C4-2B (cell line): ENCODE measurements around the gene ADGRF1.

Source experiments
- H3K27ac ChIP-seq: fragments of 450-650 bp; 2 replicates; pipeline ENCODE4 v1.5.1; 2017
- ZFX ChIP-seq: fragments of 450-650 bp; IDR thresholded peaks from 2 replicates; pipeline ENCODE4 v1.6.1; 2017
- TF ChIP-seq, protein P1 (sequence below): fragments of 450-650 bp; conservative IDR thresholded peaks from 2 replicates; pipeline ENCODE4 v1.5.1; 2017; ENCODE audit warnings: mild to moderate bottlenecking

Gene ADGRF1

DNA sequence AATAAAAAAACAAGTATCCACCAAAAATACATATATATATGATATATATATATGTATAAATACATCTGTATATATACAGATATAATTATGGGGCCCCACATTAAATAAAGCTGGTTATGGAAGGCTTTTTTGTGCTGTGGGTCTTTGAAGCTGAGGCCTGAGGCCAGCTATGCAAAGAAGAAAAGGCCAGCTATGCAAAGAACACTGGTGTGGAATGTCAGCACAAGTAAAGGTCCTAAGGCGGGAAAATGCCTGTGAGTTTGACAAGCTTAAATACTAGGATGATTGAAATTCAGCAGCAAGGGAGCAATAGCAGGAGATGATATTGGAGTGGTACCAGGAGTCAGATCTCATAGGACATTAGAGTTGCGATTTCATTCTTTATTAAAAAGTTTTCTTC lies 25.2 kb downstream of the ADGRF1 start:
- H3K27ac ChIP-seq, result no peak overlapping the region
- TF ChIP-seq, protein P1, sequence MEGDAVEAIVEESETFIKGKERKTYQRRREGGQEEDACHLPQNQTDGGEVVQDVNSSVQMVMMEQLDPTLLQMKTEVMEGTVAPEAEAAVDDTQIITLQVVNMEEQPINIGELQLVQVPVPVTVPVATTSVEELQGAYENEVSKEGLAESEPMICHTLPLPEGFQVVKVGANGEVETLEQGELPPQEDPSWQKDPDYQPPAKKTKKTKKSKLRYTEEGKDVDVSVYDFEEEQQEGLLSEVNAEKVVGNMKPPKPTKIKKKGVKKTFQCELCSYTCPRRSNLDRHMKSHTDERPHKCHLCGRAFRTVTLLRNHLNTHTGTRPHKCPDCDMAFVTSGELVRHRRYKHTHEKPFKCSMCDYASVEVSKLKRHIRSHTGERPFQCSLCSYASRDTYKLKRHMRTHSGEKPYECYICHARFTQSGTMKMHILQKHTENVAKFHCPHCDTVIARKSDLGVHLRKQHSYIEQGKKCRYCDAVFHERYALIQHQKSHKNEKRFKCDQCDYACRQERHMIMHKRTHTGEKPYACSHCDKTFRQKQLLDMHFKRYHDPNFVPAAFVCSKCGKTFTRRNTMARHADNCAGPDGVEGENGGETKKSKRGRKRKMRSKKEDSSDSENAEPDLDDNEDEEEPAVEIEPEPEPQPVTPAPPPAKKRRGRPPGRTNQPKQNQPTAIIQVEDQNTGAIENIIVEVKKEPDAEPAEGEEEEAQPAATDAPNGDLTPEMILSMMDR, result no peak
- no peak for TF ChIP-seq ZFX

DNA sequence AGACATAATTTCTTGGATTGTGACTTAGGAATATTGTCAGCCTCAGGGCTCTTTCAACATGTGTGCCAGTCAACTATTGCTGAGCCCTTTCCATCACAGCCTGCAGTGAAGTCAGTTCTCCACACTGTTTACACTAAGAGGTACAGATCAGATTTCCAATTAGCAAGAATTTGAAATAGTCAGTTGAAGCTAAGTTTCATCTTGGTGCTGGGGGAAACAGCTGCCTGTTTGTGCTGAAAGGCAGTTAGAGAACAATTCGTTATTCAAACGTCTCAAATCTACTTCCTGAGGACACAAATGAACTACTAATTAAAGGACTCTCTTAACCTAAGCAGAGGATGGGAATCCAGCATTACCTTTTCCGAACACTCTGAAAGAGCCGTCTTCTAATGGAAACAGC lies 25.9 kb downstream of the ADGRF1 start:
- H3K27ac ChIP-seq, result no peak overlapping the region
- TF ChIP-seq, protein P1, result no peak
- TF ChIP-seq ZFX, result no peak

DNA sequence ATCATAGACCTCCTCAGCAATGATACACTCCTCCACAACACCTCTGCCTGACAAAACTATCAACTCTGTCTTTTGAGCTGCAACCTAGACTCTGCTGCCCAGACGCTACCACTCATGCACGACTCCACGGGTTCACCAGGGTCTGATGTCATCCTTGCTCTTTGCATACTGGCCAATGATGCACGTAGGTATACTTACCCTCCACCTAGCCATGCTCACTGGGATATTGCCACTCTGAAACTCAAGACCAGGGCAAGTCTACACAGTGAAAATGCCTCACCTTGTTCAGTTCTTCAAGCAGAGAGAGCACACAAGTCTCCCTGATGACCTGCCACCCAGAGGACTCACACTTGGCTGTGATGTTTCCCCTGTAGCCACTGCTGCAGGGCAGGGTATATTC lies 27.7 kb downstream of the ADGRF1 start:
- TF ChIP-seq ZFX, result 0 out of 2 replicates have a peak, but pooled peaks have one; percentile 13
- TF ChIP-seq, protein P1, result no peak
- no peak overlapping the region for H3K27ac ChIP-seq

DNA sequence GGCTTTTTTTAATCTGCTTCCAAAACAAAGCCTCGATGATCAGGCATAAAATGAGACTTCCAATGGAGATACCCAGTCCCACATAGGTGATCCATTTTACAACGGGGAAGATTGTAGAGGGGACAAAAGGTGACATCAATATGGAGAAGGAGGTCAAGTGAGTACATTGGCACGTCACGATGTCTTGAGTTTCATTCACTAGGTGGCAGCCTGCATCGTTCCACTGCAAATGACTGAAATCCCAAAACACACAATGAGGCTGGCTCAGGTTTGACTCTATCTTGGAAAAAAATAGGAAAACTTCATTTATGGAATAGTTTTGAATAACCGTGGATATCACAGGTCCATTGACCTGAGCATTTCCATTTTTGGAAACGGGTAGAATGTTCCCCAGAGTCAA lies 32.5 kb downstream of the ADGRF1 start:
- TF ChIP-seq, protein P1, result peak; percentile 20; the same call in 1 of the 2 replicates
- TF ChIP-seq ZFX, result no peak
- no peak overlapping the region for H3K27ac ChIP-seq

DNA sequence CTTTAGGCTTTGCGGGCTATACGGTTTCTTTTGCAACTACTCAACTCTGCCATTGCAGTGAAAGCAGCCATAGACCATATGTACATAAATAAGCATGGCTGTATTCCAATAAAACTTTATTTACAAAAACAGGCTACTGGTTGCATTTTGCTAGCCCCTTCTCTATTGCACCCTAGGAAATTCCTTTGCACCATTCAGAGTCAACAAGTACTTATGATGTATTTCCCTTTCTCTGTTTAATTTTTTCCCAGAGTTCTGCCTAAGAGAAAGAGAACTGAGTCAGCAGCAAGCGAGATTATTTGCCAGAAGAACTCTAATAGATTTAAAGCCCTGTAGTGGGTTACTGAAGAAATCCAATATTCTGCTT lies 33.8 kb downstream of the ADGRF1 start:
- TF ChIP-seq, protein P1, result no peak
- TF ChIP-seq ZFX, result no peak
- no peak overlapping the region for H3K27ac ChIP-seq

DNA sequence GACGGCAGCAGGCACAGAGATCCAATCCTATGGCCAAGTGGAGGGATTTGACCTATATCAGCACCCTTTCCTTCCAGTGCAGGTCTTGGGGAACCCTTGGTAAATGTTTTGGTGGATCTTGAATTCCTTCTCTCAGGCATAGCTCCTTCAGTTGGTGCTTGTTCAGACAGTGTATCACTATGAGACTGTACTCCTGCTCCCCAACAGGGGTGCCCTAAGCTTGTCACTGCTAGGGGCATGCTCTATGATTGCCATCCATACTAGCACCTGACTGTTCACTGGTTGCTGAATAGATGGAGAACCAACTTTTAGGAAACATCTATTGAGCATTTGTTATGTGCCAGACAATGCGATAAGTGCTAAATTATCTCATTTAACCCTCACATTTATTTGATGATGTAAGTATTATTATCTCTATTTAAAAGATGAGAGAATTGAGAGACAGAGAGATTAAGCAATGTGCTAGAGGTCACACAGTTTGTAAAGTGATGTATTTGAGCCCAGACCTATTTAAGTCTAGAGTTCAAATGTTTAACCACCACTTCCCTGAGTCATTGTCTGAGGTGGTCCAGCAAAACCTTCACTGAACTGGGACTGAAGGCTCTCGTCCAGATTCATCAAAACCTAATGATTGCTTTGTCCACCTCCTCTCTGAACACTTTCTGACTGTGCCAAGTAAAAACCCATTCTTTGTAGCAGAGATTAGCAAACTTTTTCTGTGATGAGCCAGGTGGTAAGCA lies 34.3 kb downstream of the ADGRF1 start:
- no peak overlapping the region for H3K27ac ChIP-seq
- no peak for TF ChIP-seq ZFX
- TF ChIP-seq, protein P1, result no peak

DNA sequence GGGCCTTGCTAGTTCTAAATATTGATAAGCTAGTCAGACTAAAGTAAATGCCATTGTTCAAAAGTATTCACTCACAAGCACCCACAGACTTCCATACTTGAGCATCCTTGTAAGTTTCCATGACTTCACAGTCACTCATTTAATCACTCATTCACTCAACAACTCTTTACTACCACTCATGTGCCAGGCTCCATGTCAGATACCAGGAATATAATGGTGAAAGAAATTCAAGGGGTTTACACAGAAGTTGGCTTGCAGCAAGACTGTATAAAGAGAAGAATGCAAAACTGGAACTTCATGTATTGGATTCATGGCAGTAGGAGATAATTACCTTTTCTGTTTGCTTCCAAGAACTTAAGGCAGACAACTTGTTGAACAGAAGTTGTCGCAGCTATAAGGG lies 36.6 kb downstream of the ADGRF1 start:
- TF ChIP-seq, protein P1, result no peak
- no peak for TF ChIP-seq ZFX
- H3K27ac ChIP-seq, result no peak overlapping the region
